Left ventricle myocardium inferior (tissue), 1 donor: ENCODE data around the gene TRMT1. TPM values are rescaled to one million over a fixed set of nuclear protein-coding genes. Genes with fewer than 3 reads are reported as not detected.

Source experiments
- DNase-seq: peaks from one replicate; pipeline ENCODE4 v3.0.0-alpha.2; 2020
- H3K27ac ChIP-seq: fragments of 200-600 bp; replicated peaks from 2 replicates; pipeline ENCODE4 v1.8.0; 2021
- H3K27me3 ChIP-seq: fragments of 200-600 bp; 2 replicates; pipeline ENCODE4 v1.8.0; 2021; ENCODE audit warnings: low read depth
- H3K36me3 ChIP-seq: fragments of 200-600 bp; 2 replicates; pipeline ENCODE4 v1.8.0; 2021
- H3K4me1 ChIP-seq: fragments of 200-600 bp; 2 replicates; pipeline ENCODE4 v1.8.0; 2021
- H3K4me3 ChIP-seq: fragments of 200-600 bp; 2 replicates; pipeline ENCODE4 v1.8.0; 2021; ENCODE audit warnings: mild to moderate bottlenecking, moderate library complexity
- H3K9me3 ChIP-seq: fragments of 200-600 bp; replicated peaks from 2 replicates; pipeline ENCODE4 v1.8.0; 2021
- CTCF ChIP-seq: fragments of 200-600 bp; IDR thresholded peaks from 2 replicates; pipeline ENCODE4 v1.8.0; 2021; ENCODE audit warnings: antibody characterized with exemption, mild to moderate bottlenecking, borderline replicate concordance
- intact Hi-C: fragments of 100-400 bp; cut with micrococcal nuclease; formaldehyde crosslinking; loops from one replicate; pipeline ENCODE4 v1.11.0; 2022
- total RNA-seq: library from RNA; stranded (reverse); fragmentation: NEBNext Ultra II Directional; extraction: Animal tissue kit (Norgen Biotek cat#: 25700); gene quantifications from one replicate; pipeline ENCODE4 v1.2.1, GENCODE V29; 2021
- donor health status: DM: no; HTN: yes; CAD: no; lungs with severe emphysema.

TRMT1 gene
- total RNA-seq, 1 donor from 2014 or later: 19.6 TPM

DNA sequence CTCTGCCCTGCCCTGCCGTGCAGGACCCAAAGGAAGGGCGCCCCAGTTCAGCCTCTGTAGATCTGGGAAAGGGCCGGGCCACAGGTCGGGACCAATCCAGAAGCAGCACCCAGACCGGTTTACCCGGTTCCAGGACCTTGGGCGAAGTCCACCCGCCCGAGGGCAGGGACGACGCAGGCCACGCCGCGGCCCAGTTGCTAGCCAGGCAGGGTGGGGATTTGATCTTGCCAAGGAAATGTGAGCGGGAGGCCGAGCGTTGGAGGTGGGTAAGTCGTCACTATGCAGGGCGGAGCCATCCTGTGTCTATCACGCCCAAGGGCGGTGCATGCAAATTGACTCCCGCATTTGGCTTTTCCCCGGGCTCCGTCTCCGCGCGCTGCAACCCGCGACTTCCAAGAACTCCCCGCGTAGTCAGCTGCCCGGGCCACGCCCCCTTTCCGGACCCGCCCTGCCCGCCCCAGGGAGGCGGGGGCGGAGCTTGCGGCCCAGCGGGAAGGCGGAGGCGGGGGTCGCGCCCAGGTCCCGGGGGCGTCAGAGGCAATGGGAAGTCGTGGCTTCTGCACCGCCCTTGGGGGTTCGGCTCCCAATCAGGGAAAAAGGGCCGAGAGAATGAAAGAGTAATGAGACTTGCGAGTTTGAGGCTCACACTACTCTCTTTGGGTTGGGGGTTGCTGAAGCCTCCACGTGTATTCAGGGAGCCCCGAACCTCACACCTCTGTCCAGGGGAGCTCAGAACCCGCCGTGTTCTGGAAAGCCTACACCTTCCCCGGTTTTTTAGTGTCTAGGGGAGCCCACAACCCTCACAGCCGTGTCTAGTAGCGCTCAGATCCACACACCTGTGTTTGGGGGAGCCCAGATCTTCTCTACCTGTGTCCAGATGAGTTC lies 46.4 kb upstream of the TRMT1 start:
- intact Hi-C loops: no loop called here
- Histone ChIP-seq H3K4me1 (peaks cover 67% of the 10 kb centered on the region), H3K27me3 (no peaks in the 10 kb centered on the region), H3K36me3 (no peaks in the 10 kb centered on the region), H3K27ac (peak overlapping the region; percentile 91), H3K4me3 (peak overlapping the region; percentile 59), H3K9me3 (no peaks in the 10 kb centered on the region)
- TF ChIP-seq CTCF: no peak
- DNase-seq: peak; percentile 97

DNA sequence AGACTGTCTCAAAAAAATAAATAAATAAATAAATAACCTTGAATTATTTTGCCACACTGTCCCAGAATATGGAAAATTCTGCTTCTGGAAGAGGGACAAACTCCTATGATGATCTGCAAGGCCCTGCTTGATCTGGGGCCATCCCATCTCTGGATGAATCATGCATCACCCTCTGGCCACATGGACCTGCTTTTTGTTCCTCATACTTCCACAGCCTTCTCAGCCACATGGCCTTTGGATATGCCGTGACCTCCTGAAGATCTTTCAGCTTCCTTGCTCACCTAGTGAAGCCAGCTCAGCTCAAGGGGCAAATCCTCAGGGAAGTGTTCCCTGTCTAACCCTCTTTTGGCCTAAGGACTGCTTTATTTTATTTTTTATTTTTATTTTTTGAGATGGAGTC lies 44.0 kb upstream of the TRMT1 start:
- no peaks in the 10 kb centered on the region for H3K27me3 ChIP-seq
- DNase-seq: no peak
- intact Hi-C loops: no loop called here
- H3K9me3 ChIP-seq: no peaks in the 10 kb centered on the region
- H3K27ac ChIP-seq: peak overlapping the region; percentile 5
- no peaks in the 10 kb centered on the region for H3K36me3 ChIP-seq
- H3K4me1 ChIP-seq: peaks cover 60% of the 10 kb centered on the region
- H3K4me3 ChIP-seq: no peak overlapping the region
- no peak for TF ChIP-seq CTCF

GRCh38 chr19:13159713-13160112 lies 43.2 kb upstream of the TRMT1 start:
- H3K9me3 ChIP-seq: no peaks in the 10 kb centered on the region
- no peaks in the 10 kb centered on the region for H3K36me3 ChIP-seq
- no peak overlapping the region for H3K27ac ChIP-seq
- no peak for TF ChIP-seq CTCF
- peaks cover 60% of the 10 kb centered on the region for H3K4me1 ChIP-seq
- H3K27me3 ChIP-seq: no peaks in the 10 kb centered on the region
- intact Hi-C loops: no loop called here
- DNase-seq: no peak
- H3K4me3 ChIP-seq: no peak overlapping the region

DNA sequence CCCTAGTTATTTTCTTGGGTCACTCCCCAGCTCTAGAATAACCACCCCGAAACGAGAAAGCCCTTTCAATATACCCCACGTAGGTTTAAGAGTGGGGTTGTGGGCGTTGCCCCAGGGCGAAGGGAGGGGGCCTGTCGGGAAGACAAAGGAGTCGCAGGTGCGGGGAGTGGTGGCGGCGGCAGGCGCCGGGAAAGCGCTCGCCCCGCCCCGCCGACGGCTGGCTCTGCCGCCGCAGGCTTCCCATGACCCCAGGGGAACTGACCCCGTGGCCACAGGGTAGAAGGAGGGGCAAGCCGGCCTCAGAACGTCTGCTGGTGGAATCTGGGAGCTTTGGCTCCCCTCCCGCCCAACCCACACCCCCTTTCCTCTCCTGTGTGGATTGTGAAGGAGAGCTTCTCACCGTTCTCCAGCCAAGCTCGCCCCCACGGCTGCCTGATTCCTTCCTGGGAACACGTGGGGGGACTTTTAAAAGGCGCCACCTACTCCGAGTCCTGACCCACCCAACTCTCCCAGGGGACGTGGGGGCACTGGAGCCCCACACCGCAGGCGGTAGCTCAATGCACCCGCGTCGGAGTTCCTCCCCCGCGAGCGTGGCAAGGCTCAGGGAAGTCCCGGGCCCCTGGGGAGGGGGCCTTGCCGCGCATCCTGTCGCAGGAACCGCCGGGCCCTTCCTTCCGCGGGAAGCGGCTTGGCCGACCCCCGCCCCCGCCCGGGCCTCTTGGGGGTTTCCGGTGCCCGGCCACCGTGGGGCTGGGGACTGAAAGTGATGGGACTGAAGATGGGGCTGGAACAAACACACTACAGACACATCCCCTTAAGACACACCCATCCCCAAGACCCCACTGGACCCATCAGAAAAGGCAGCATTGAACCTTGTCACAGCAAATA lies 39.2 kb upstream of the TRMT1 start:
- peak overlapping the region; percentile 99 for H3K27ac ChIP-seq
- H3K9me3 ChIP-seq: no peaks in the 10 kb centered on the region
- TF ChIP-seq CTCF: no peak
- no peaks in the 10 kb centered on the region for H3K27me3 ChIP-seq
- H3K4me1 ChIP-seq: peaks cover 55% of the 10 kb centered on the region
- H3K4me3 ChIP-seq: peak overlapping the region; percentile 91
- DNase-seq: peak; percentile 86
- peaks cover 7% of the 10 kb centered on the region for H3K36me3 ChIP-seq
- intact Hi-C loops: no loop called here

- DNase-seq: peak; percentile 54
- H3K9me3 ChIP-seq: no peaks in the 10 kb centered on the region
- peak overlapping the region; percentile 99 for H3K27ac ChIP-seq
- H3K36me3 ChIP-seq: peaks cover 7% of the 10 kb centered on the region
- intact Hi-C loops: no loop called here
- H3K4me1 ChIP-seq: peaks cover 59% of the 10 kb centered on the region
- peak overlapping the region; percentile 91 for H3K4me3 ChIP-seq
- no peaks in the 10 kb centered on the region for H3K27me3 ChIP-seq
- no peak for TF ChIP-seq CTCF
Measured at GRCh38 chr19:13154911-13155471, 38.5 kb upstream of the TRMT1 start.
